Left renal pelvis (tissue), 4 donors: ENCODE results near the gene ZBED5. TPM values are rescaled to one million over a fixed set of nuclear protein-coding genes. Genes with fewer than 3 reads are reported as not detected.

Experiments used
- DNase-seq, 4 donors: peaks; one replicate each; pipeline ENCODE4 v3.0.0-alpha.2; 2013; ENCODE audit warnings: low read depth in 4 of 4, low spot score in 3 of 4
- polyA plus RNA-seq, 4 donors: library from polyadenylated mRNA; unstranded; fragments of 120-200 nt; gene quantifications; one replicate each; pipeline ENCODE4 v1.2.1, GENCODE V29; 2013; ENCODE audit not compliant: insufficient read length in 4 of 4

Gene ZBED5
- polyA plus RNA-seq, 4 donors: 97.4 to 130 (median 110) TPM

DNA sequence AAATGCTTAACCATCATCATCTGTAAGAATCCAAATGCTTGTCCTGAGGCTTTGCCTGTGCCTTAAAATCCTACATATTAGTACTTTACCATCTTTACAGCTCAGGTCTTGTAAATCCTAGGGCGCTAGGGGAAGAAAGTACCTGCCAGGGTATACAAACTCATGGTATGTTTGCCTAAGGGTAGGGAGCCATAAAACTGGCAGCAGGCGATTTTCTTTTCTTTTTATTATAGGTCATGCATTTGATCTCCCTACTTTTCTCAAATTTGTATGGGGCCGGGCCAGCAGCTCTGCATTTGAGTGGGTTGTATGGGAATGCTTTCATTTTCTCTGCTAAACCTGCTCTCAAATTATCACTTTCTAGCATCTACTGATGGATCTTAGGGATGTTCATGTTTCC lies 24.0 kb upstream of the ZBED5 start:
- no peak for DNase-seq

DNA sequence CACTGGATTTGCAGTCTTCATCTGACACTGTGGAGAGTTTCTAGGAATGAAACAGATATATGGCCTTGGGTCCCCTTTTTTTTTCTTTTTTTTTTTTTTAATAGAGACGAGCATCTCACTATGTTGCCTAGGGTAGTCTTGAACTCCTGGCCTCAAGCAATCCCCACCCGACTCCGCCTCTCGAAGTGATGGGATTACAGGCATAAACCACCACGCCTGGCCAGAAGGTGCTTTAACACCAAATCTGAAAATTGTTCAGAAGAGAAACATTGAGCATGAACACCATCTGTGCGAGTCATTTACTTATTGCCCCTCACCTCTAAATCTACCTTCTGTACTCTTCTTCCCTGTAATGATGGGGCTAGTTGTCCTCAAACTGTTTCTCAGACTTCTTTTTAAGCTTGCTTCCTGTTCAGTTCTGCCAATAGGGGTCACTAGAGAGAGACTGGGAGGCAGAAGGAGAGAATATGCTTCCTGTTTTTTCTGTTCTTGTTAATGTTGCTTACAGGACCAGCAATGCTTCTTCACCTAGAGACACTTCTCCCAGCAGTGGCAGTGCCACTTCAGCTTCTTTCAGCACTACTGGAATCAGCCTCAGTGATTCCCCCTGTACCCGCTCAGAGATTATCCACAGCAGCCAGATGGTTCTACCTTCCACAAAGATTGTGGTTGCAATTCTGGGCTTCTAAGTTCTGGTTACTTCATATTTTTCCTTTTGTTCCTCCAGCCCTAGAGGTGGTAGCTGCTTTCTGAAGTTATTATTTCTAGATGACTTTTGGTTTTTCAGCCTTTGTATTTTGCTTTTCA lies 20.8 kb upstream of the ZBED5 start:
- no peak for DNase-seq

DNA sequence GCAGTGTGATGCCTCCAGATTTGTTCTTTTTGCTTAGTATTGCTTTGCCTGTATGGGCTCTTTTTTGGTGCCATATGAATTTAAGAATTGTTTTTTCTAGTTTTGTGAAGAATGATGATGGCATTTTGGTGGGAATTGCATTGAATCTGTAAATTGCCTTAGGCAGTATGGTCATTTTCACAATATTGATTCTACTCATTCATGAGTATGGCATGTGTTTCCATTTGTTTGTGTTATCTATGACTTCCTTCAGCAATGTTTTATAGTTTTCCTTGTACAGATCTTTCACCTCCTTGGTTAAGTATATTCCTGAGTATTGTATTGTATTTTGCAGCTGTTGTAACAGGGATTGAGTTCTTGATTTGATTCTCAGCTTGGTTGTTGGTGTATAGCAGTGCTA lies 18.3 kb upstream of the ZBED5 start:
- no peak for DNase-seq

- DNase-seq: no peak
Observed at GRCh38 chr11:10875430-10876021, 17.7 kb upstream of the ZBED5 start.

DNA sequence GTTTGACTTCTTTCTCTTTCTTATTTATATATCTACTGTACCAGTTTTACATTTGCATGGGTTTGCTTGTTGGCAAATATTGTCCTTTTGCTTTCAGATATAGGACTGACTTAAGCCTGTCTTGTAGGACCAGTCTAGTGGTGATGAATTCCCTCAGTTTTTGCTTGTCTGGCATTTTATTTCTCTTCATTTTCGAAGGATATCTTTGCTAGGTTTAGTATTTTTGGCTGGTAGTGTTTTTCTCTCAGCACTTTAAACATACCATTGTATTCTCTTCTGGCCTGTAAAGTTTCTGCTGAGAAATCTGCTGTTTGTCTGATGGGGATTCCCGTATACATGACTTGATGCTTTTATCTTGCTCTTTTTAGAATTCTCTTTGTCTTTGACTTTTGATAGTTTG lies 14.2 kb upstream of the ZBED5 start:
- no peak for DNase-seq

GRCh38 chr11:10868352-10868751 lies 10.5 kb upstream of the ZBED5 start:
- DNase-seq: no peak

DNA sequence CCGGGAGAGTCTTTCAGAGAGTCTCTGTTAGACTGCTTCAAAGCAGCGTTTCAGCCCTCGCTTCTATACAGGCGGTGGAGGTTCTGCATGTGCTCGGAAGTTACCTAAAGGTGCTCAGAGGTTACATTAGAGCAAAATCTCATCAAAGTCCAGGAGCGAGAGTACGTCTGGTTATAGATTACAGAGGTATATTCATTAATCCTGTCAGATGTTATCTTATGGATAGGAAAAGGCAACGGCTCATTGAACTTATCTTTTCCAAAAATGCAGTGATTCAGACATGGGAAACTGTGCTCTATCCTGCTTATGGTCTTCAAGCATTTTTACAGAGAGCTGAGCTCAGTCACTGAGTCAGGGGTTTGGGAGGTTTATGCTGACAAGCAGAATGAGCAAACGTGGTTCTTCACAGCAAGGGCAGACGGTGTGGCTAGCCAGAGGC lies 9.1 kb upstream of the ZBED5 start:
- DNase-seq: no peak

GRCh38 chr11:10865837-10866270 lies 8.0 kb upstream of the ZBED5 start:
- no peak for DNase-seq

GRCh38 chr11:10864688-10865087 lies 6.8 kb upstream of the ZBED5 start:
- no peak for DNase-seq

DNA sequence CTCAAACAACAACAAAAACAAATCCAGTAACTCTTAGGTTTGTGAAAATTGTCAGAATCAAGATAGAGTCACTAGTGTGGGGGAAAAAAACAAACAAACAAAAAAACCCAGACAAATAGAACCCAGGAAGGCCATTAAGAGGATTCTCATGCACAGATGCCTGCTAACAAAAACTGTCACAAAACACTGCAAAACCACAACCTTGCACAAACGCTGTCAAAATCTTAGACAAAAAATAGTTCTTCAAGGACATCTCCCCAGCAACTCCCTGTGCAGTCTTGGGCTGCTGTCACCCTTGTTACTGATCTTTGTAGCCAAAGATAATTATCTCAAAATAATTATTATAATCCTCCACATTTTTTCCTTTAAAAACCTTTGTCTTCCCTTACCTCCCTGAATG lies 4.6 kb upstream of the ZBED5 start:
- DNase-seq: no peak

GRCh38 chr11:10861799-10862198 lies 3.9 kb upstream of the ZBED5 start:
- no peak for DNase-seq

DNA sequence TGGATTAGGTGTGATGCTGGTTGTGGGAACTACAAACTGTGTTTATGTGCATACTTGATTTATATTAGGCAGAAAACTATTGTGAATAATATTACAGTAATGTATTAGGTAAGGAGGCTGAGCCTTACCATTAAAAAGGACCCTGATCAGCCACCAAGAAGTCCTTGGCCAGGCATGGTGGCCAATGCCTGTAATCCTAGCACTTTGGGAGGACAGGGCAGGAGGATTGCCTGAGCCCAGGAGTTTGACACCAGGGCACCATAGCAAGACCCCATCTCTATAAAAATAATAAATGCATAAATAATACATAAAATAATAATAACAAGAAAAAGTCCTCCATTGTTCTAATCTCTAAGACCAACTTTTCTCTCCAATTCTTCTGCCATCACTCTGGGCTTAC lies 3.2 kb upstream of the ZBED5 start:
- DNase-seq: no peak

- DNase-seq: peak in 1 of 4 donors; percentile 68
Observed at GRCh38 chr11:10858439-10859325, 829 bp upstream of the ZBED5 start.

DNA sequence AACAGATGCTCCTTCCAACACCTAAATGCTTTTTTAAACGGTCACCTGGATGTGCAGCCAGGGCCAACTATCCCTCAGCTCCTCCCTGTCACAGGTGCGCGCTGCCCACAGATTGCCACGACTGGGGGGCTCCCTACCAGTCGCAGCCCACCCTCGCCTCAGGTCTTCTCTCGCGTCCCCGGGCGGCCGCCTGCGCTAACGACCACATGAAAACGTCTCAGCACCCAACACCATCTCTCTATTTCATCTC lies 469 bp downstream of the ZBED5 start:
- DNase-seq: peak in 1 of 4 donors; percentile 69

DNA sequence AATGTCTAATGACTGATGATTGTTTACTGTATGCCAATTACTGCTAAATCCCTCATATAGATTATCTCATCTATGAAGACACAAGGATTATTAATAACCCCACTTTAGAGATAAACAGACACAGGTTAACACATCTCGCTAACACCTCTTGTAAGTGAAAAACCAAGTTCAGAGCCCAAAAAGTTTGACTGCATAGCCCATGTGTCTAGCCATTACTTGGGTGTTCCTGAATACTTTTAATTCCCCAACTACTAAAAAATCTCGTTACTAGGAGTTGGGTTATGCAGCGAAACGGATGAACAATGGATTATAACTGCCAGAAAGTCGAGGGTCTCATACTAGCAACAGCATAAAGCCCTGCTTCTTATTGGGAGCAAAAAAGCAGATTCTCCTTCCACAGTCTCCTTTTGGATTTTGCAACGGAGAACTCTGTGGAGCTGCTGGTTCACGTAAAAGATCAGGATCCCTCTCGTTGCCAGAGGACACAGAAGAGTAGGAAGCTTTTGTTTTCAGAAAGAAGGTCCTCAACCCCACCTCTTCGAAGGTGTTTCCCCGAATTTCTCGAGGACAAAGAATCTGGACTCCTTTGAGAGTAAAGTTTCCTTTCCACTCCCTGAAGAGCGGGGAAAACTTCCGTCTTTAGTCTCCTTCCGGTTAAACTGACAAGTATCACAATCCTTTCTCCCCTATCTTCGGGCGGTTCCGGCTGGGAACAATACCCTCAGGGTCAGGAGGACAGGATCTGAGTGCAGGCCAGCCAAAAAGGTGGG lies 979 bp downstream of the ZBED5 start:
- DNase-seq: peak in 1 of 4 donors; percentile 39

- DNase-seq: no peak
Observed at GRCh38 chr11:10855295-10855694, 2.6 kb downstream of the ZBED5 start.

DNA sequence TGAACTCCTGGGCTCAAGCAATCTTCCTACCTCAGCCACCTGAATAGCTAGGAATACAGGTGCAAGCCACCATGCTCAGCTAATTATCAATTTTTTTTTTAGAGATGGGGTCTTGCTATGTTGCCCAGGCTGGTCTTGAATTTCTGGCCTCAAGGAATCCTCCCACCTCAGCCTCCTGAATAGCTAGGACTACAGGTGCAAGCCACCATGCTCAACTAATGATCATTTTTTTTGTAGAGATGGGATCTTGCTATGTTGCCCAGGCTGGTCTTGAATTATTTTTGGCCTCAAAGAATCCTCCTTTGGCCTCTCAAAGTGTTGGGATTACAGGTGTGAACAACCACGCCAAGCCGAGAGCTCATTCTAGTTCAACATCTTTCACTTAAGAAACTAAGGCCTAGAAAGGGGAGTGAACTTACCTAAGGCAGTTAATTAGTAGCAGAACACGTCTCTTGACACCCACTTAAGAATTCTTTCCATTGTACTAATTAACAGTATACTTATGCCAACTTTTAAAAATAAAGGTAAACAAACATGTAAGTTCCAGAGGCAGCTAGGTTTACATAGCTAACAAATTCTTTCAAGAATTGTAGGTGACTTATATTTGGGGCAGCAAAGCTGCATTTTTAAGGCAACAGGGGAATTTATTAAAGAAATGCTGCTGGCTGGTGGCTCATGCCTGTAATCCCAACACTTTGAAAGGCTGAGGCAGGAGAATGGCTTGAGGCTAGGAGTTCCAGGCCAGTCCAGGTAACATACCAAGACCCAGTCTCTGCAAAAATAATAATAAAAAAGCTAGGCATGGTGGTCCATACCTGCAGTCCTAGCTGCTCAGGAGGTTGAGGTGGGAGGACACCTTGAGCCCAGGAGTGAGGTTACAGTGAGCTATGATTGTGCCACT lies 9.6 kb downstream of the ZBED5 start:
- no peak for DNase-seq

- no peak for DNase-seq
Observed at GRCh38 chr11:10846660-10847059, 11.2 kb downstream of the ZBED5 start.

- DNase-seq: no peak
Observed at GRCh38 chr11:10845589-10845988, 12.3 kb downstream of the ZBED5 start.

GRCh38 chr11:10844796-10845195 lies 13.1 kb downstream of the ZBED5 start:
- DNase-seq: no peak
